NCI-H774 (cell line): ENCODE data around the gene SH3RF3.

Source experiments
- DNase-seq: peaks from one replicate; lab custom pipeline; 2025; lab: John Stamatoyannopoulos, UW

SH3RF3 gene

DNA sequence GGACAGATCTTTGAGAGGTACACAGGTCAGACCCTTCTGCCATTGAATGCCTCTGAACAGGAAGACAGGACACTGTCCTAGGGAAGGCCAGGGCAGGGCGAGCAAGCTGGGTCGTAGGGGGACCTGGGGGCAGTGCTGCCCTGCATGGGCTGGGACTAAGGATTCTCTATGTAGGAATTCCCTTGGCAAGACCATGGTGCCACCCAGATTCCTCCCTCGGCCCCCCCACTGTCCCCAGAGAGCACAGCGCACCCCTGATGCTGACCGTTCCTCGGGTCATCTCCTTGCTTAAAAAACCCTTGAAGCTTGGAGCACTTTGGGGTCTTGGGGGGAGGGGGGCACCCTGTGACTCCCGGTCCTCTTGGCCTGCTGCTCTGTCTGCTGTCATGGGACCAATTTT is 289.7 kb downstream of the SH3RF3 start:
- no peak for DNase-seq

DNA sequence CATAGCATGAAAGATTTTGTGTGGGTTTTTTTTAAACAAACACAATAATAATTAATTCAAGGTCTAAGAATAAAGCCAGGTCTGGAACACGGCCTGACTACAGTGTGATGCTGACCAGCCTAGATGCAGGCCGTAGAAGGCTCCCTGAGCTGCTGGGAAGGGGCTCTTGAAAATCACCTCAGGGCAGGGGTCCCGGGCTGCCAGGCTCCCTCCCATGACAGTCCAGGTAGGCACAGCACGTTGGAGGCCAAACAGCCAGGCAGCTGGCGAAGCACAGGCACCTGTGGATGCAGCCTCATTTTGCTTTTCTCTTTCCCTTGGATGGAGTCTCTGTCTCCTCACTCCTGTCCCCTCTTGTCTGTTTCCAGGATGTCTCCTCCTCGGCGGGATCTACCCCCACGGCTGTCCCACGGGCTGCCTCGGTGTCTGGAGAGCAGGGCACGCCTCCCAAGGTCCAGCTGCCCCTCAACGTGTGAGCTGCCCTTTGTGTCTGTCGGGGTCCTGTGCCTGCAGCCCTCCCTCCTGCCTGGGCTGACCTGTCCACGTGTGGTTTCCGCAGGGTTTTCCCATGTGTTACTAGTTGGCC is 290.3 kb downstream of the SH3RF3 start:
- no peak for DNase-seq

DNA sequence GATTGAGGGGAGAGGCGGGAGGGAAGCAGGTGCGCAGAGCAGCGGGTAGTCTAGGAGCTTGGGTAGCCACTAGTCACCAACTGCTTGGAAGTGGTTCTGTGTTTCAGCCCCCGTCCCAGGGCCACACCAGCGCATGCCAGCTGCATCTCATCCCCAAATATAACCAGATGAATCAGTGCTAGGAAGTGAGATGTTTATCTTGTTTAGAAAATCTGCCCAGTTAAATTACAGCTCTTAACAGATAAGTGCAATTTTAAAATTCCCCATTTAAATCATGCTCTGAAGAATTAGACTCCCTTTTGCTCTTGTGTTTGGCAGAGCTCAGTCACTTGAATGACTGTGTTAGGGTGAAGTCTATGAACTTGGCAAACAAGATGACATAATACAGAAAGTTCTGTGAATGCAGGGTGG is 291.0 kb downstream of the SH3RF3 start:
- DNase-seq: no peak

DNA sequence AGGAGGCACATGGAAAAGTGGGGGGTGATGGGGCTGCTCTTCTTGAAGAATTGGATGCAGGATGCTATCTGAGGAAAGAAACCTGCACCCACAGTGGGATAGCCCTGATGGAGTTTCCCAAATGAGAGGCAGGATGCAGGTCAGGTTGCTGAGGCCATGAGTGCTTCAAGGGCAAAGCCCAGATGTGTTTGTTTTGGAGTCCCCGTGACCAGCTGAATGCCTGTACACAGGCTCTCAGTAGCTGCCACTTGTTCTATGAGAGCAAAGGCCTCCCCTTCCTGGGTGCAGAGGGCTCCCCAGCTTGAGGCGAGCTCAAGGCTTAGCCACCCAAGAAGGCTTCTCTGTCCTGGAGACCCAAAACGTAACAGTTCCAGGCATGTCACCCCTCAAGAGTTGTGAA is 292.1 kb downstream of the SH3RF3 start:
- DNase-seq: no peak

DNA sequence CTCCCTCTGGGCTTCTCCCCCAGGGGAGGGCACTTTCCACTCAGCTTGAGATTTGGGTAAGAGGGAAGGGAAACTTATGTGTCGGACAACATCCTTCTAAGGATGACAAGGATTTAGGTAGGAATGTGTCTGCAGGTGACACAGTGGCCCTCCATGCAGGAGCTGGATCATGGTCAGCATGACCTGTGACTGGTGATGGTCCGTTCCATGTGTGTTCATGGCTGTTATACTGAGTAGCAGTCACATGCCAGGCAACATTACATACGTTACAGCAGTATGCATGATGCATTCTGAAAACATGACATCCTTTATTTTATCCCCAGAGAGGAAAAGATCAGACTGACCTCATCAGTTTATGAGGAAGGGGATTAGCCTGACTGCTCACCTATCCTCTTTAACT is 292.6 kb downstream of the SH3RF3 start:
- DNase-seq: no peak

DNA sequence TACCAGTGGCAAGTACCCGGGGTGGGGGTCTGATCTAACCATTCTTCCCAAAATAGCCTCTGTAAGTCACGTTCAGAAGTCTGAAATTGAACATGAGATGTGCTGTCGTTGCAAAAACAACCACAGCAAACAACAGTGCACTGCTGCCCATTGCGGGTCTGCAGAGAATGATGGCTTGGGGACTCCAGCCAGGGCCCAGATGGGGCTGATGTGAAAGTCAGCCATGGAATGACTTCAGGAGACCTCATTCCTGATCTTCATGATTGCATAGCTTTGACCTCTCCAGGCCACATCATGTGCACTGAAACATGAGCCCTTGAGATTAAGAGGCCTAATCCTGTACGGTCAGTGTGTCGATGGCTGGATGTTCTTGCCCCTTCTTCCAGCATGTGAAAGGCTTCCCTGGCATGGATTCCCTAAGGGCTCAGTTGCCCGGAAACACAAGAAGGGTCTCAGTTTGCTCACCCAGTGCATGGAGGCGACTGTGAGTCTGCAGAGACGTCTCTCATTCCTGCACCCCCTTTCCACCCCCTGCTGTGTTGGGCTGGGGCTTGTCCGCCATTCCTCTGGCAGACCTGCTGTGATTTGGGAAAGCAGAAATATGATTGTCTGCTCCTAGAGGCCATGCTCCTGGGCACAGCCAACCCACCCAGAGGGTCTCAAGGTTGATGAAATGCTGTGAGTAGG is 293.2 kb downstream of the SH3RF3 start:
- DNase-seq: no peak

DNA sequence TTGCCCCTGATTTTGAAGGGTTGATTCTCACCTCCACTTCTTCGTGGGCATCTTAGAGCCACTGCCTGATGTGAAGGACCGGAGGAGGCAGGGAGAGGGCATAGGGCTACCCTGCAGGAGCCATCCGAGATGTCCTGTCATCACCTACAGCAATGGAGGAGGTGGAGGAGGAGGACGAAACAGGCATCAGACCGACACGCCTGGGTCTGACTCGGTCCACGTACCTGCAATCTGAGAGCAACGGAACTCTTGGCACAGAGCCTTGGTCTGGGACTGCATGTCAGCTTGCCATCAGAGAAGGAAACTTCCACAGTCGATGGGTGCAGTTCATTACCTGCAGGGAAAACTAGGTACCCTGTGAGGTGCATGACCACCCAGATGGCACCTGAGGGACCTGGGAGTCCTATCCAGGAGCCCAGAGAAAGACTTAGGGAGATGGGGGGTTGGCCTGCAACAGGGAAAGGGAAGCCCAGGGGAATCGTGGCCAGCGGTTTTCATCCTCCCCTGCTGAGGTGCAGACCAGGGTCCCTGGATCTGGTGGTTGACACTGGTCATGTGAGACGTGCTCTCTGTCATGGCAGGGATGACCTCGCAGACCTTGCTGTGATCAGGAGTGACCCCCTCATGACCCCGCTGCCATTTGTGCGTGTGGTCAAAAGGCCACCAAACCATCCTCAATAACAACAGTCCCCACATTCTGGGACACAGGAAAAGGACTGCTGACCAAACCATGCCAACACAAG is 293.9 kb downstream of the SH3RF3 start:
- no peak for DNase-seq

DNA sequence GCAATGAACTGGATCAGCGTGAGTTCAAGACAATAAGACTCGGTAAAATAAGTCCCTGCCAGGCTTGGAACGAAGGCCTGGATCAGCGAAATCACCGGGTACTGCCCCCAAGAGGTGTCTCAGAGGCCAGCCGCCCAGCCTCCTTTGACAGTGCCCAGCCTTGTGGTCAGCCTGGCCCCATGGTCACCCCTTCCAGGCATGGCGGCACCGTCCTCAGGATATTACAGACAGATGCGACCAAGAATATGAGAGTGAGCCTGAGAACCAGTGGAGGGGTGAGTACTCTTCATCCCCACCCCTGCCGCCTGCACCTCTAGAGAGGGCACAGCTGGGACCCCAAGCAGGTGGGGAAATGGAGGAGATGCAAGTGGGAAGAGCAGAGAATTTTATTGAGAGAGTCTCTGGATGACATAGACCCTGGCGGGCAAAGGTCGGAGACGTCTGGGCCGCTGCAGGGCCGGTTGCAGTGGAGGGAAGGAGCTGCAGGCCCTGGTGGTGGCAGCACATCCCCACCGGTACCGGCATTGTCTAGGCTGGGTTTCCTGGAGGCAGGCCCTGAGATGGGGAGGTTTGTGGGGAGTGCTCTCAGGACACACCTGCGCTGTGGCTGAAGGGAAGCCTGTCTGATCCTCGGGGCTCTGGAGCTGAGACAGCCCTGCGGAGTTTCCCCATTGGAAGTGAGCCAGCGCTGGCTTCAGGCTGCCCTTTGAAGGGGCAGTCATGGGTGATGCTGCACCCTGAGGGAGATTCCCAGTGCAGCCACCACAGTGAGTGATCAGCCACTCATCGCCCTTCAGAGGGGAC is 294.8 kb downstream of the SH3RF3 start:
- DNase-seq: no peak

DNA sequence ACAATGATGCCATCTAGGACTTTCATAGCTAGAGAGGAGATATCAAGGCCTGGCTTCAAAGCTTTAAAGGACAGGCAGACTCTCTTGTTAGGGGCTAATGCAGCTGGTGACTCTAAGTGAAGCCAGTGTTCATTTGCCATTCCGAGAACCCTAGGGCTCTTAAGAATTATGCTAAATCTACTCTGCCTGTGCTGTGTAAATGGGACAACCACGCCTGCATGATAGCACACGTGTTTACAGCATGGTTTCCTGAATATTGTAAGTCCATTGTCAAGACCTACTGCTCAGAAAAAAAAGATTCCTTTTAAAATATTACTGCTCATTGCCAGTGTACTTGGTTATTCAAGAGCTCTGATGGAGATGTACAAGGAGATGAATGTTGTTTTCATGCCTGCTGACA is 296.4 kb downstream of the SH3RF3 start:
- no peak for DNase-seq

DNA sequence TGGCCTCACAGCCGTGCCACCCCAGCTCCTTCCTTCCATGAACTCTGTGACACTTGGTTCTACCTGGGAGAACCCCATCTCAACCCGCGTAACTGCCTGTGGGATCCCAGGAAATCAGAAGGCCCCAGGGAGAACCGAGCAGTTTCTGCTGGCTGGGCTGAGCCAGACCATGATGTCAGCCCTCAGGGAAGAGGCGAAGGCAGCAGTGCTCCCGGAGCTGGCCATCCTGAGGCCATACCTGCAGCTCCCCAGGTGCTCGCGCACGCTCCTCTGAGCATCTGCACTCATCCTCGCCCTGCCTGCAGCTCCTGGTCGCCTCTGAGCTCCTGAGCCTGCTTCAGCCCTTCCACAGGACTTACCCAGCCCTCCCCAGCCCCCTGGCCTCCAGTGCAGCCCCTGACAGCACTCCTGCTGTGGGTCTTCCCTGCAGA is 298.7 kb downstream of the SH3RF3 start:
- no peak for DNase-seq

DNA sequence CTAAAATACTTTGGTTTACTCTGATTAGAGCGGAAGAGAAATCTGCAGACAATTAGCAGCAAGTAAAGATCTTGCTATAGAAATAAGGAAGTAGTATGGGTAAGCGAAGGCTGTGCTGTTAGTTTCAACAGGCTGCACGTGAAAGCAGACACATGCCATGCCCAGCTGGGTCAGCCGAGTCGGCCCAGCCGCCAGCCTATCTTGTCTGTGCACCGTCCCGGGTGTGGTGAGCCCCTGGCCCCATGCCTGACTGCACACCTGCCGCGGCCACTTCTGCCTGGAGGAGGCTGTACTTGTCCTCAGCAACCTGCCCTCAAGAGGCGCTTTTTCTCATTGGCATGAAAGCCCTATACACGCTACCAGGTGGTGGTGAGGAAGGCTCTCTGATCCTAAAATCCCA is 299.3 kb downstream of the SH3RF3 start:
- no peak for DNase-seq

DNA sequence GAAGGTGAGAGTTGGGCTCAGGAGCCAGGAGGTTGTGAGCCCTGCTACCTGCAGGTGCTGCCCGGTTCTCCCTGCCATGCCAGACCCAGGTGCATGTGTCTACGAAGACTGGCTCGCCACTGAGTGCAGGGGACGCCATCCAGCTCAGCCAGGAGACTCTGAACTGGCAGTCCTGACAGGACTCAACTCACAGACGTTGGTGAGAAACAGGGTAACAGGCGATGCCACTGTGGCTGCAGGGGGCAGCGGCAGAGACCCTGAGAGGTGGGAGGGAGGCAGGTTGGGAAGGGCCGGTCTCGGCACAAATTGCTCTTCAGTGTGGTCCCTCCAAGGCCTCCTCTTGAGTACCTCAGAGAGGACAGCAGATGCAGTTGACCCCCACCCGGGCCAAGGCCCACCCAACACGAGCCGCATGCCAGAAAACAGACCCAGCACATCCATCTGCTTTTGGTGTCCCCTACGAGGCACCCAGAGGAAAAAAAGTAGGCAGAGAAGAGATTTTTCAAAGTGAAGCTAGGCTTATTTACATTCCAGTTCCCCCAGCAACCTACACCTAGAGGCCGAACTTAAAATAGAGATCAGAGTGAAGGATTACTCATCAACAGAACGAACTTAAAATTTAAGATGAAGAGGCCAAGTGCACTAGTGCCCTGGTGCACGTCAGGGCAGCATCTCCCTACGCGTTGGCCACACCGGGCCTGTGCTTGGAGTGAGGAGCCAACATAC is 300.0 kb downstream of the SH3RF3 start:
- no peak for DNase-seq

DNA sequence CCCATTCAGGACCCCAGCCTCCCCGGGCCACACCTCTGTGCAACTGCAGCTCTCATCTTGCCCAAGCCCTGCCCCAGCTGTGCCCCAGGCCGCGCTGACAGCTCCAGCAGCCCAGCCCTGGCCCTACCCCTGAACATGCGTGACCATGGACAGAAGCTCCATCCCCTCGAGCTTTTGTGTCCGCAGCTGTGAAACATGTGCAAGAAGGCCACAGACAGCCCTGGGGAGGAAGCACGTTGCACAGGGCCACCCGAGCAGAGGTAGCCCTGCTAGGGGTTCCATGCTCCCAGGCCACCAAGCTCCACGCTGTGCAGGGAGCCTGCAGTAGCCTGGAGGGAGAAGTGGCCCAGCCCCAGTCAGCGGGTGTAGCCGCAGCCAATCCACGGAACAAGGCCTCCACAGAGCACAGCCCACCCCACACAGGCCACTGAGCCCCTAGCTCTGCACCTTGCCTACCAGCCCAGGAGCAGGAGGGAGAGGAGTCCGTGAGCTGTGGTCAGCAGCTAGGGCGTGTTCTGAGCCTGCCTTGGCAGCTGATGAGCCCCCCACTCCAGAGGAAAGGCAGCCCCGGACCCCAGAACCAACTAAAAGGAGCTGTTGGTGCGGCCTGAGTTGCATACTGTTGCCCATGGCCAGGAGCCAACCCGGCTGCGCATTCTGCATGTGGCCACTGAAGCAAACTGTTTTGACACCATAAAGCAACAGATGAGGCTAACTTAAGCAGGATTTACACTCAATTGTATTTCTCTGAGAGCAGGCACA is 300.7 kb downstream of the SH3RF3 start:
- DNase-seq: no peak

DNA sequence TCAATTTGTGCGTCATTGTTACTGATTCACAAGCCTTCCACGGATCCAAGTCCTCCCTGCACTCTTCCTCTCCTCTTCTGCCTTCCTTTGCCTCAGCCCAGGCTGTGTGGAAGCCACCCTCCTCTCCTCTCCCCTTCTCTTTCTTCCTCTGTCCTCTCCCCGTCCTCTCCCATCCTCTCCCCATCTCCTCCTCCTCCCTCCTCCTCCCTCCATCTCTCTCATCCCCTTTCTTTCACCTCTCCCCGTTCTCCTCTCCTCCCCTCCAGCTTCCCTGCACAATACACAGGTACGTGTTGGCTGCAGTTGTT is 301.3 kb downstream of the SH3RF3 start:
- no peak for DNase-seq

DNA sequence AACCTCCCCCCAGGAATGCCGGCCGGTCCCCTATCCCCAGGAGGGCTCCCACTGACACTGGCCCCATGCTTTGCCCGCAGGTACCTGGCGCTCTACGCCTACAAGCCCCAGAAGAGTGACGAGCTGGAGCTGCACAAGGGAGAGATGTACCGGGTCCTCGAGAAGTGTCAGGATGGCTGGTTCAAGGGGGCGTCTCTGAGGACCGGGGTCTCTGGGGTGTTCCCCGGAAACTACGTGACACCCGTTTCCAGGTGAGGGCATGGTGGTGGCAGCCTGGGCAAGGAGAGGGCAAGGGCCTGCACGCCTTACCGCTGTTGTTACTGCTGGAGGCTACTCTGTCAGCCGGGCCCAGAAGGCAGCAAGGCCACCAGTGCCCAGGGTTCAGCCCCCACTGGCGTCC is 303.4 kb downstream of the SH3RF3 start:
- no peak for DNase-seq

DNA sequence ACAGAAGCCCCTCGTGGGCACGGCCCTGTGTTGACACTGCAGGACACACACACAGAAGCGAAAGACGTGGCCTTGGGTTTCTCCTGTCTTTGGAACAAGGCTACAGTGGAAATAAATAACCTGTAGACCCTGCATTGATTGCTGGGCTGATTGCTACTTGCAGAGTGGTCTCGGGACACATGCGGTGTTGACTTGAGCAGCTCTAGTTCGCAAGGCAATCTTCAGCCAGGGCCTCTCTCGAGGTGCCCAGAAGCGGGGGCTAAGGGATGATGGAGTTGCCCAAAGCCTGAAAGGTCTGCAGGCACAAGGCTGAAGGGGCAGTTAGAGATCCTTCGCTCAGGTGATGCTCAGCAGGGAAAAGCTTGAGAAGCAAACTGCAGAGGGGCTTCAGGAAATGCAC is 304.5 kb downstream of the SH3RF3 start:
- no peak for DNase-seq

DNA sequence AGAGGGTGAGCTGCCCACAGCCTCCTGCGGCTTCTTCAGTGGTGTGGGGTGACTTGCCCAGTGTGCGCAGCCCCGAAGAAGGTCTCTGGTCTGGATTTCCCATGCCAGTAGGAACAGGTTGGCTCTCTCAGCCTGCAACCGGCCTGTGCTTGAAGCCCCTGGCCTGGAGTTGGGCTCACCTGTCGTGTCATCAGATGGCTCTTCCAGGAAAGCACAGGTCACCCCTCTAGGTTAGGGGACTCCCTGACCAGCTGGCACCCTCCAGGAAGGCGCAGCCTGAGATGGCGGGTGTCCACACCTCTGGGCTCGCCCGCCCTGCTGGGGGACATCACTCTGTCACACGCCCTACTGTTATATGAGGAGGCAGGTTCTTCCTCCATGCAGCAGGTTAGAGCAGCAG is 304.9 kb downstream of the SH3RF3 start:
- no peak for DNase-seq

DNA sequence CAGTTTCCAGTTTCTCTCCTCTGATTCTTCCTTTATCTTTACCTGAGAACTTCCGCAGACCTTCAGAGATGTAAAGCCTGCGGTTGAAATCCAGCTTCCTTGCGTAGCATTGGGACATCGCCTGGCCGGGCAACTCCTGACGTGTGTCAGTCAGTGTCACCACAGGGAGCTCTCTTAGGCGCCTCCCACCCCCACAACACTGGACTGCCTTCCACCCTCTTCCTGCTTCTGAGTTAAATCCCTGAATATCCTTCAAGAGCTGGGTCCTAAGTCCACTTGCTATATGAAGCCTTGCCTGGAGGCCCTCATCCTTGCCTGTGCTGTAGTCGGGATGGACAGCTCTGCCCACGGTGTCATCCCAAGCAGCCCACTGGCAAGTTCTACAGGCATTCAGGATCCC is 305.3 kb downstream of the SH3RF3 start:
- no peak for DNase-seq

DNA sequence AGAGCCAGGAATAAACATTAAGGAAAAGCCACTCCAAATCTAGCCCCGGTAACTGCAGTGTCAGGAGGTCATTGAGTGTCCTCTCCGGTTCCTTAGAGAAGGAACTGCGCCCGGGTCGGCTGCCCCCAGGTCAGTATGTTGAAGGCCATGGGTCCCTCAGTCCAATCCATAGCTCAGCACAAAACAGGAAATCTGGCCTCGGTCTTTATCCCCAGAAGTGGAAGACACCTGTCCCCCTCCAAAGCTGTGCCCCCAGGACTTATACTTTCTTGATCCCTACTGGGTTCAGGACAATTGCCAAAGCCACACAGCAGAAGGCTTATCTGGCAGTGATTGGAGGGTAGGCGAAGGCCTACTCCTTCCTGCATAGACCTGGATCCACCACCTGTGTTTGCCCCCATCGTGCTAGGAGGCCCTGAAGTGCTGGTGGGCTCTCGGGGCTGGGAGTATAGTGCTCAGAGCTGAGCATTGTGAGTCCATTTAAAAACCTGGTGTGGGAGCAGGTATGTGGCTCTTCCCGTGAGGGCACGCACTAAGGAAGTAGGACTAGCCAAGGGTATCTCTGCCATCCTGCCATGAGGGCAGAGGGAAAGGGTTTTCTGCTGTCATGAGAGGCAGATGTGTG is 306.2 kb downstream of the SH3RF3 start:
- DNase-seq: no peak

DNA sequence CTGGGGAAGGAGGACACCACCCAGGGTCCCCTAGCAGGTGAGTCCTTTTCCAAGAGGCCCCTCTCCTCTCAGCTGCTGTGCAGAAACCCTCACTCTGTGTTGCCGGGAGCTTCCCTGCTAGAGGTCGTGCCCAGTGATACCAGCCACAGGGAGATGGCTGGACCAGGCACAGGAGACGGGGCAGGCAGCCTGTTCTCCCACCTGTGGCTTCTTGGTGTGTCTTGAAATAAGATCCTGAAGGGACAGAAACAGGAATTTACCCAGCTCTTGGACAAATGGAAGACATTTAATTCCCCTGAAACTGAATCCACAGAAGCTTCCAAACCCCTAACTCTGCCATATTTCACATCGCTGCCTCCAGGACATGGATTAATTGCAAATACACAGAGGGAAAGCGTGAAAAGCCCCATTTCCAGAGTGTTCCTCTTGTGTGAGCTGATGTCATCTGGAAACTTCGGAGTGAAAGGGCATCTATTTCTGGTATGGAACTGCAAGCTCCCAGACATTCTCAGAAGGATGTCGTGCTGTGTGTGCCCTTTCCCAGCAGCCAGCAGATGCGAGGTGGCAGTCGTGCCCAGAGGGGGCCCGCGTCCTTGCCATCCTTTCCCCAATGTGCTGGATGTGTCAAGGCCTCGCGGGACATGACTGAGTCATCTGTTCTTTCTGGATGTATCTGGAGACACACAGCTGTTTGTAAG is 307.0 kb downstream of the SH3RF3 start:
- no peak for DNase-seq
